K562 (cell line): ENCODE measurements around the gene ATAD3C. TPM values are rescaled to one million over a fixed set of nuclear protein-coding genes. Genes with fewer than 3 reads are reported as not detected.

Experiments
- ATAC-seq: fragments of 200-7000 bp; cut with Tn5 transposase; 3 replicates; pipeline ENCODE4 v1.9.1; 2020; ENCODE audit warnings: moderate library complexity
- BruUV-seq: library from RNA; stranded (reverse); fragments of 400-500 nt; replicated peaks from 2 replicates; lab custom pipeline; 2021; lab: Mats Ljungman, UMichigan
- CTCF ChIA-PET: fragments of 300-600 bp; formaldehyde crosslinking; extraction: SDS; loops from one replicate; lab custom pipeline; 2021; ENCODE audit warnings: low intra/inter-chr PET ratio; lab: Yijun Ruan, JAX
- POLR2A ChIA-PET: fragments of 300-600, 350-650 bp; sonication (Branson Sonifier 250); formaldehyde crosslinking; extraction: SDS; loops from one replicate; lab custom pipeline; 2021; ENCODE audit warnings: antibody characterized with exemption, inconsistent platforms; lab: Yijun Ruan, JAX
- DNase-seq, 4 experiments: peaks; one replicate each; pipeline versions ENCODE4 v3.0.0 to v3.0.0-alpha.2; 2011 to 2018; ENCODE audit warnings: low spot score in 3 of 4, mixed read lengths in 3 of 4; ENCODE audit errors: extremely low read depth in 1 of 4
- FAIRE-seq: peaks from 2 replicates; lab custom pipeline; 2011; peaks lifted over from hg19 to GRCh38; lab: Jason Lieb, UNC
- H2AFZ ChIP-seq: 2 replicates; pipeline ENCODE4 v1.6.0; 2011; ENCODE audit warnings: low read depth, low read length, control low read depth, inconsistent platforms
- H3K27ac ChIP-seq: fragments of 200-600 bp; 3 replicates; pipeline ENCODE4 v1.8.0; 2011; ENCODE audit warnings: low read depth, mild to moderate bottlenecking, control low read depth, inconsistent platforms, low read length, moderate library complexity, mixed read lengths; ENCODE audit errors: extremely low read depth
- H3K27me3 ChIP-seq, 2 experiments: fragments of 300-600 bp in 1 of 2; 2 replicates in 1 of 2; 3 replicates in 1 of 2; pipeline versions ENCODE4 v1.6.0 to v1.8.0; 2011; ENCODE audit warnings: inconsistent platforms in 2 of 2, low read length in 2 of 2, mild to moderate bottlenecking in 1 of 2, mixed read lengths in 1 of 2, moderate library complexity in 1 of 2; ENCODE audit not compliant: control insufficient read depth in 2 of 2, insufficient read depth in 2 of 2
- H3K36me3 ChIP-seq: fragments of 300-600 bp; 3 replicates; pipeline ENCODE4 v1.8.0; 2011; ENCODE audit warnings: mild to moderate bottlenecking, low read length, inconsistent platforms; ENCODE audit not compliant: control insufficient read depth, insufficient read depth
- H3K4me1 ChIP-seq, 2 experiments: fragments of 200-600 bp in 1 of 2; replicated peaks in 1 of 2; 2 replicates in 1 of 2; 3 replicates in 1 of 2; pipeline versions ENCODE4 v1.5.1 to v1.8.0; 2011; ENCODE audit warnings: inconsistent platforms in 2 of 2, low read length in 2 of 2, mild to moderate bottlenecking in 1 of 2, mixed read lengths in 1 of 2, moderate library complexity in 1 of 2; ENCODE audit not compliant: control insufficient read depth in 2 of 2, insufficient read depth in 2 of 2
- H3K4me2 ChIP-seq: 2 replicates; pipeline ENCODE4 v1.6.1; 2011; ENCODE audit warnings: low read length, control low read depth, inconsistent platforms, mixed read lengths; ENCODE audit not compliant: insufficient read depth
- H3K4me3 ChIP-seq: fragments of 200-600 bp; sonication (generic), shearing (Covaris generic); 2 replicates; pipeline ENCODE4 v1.5.1; 2016; ENCODE audit warnings: control low read depth, inconsistent platforms
- H3K79me2 ChIP-seq: fragments of 200-600 bp; 3 replicates; pipeline ENCODE4 v1.8.0; 2011; ENCODE audit warnings: low read length, inconsistent platforms; ENCODE audit not compliant: control insufficient read depth, insufficient read depth
- H3K9ac ChIP-seq, 2 experiments: 2 replicates each; pipeline versions ENCODE4 v1.6.0 to v1.6.1; 2011; ENCODE audit warnings: low read depth in 2 of 2, low read length in 2 of 2, control low read depth in 1 of 2, inconsistent platforms in 1 of 2, mild to moderate bottlenecking in 1 of 2, mixed read lengths in 1 of 2; ENCODE audit not compliant: insufficient read depth in 1 of 2
- H3K9me1 ChIP-seq: one replicate; pipeline ENCODE4 v1.6.0; 2011; ENCODE audit warnings: inconsistent platforms, mild to moderate bottlenecking, low read length, moderate library complexity; ENCODE audit not compliant: control insufficient read depth, insufficient read depth
- H3K9me3 ChIP-seq: replicated peaks from 2 replicates; pipeline ENCODE4 v1.5.1; 2011; ENCODE audit warnings: low read depth, low read length, inconsistent platforms; ENCODE audit not compliant: control insufficient read depth, insufficient read depth
- H4K20me1 ChIP-seq: replicated peaks from 2 replicates; pipeline ENCODE4 v1.6.1; 2011; ENCODE audit warnings: low read length, inconsistent platforms, mixed read lengths; ENCODE audit not compliant: control insufficient read depth, insufficient read depth
- CBX1 ChIP-seq: sonication (generic); IDR thresholded peaks from 2 replicates; pipeline ENCODE4 v1.6.1; 2016; ENCODE audit warnings: antibody characterized with exemption, low read depth, mild to moderate bottlenecking
- CTCF ChIP-seq, 3 experiments: IDR thresholded peaks in 2 of 3; conservative IDR thresholded peaks in 1 of 3; 2 replicates each; pipeline ENCODE4 v1.5.1; 2011 to 2012; ENCODE audit warnings: low read length in 3 of 3, mild to moderate bottlenecking in 3 of 3, control low read depth in 2 of 3, improper control_type of control experiment in 1 of 3, inconsistent platforms in 1 of 3, low read depth in 1 of 3, mixed read lengths in 1 of 3, moderate library complexity in 1 of 3; ENCODE audit not compliant: insufficient read depth in 2 of 3
- DLX4 ChIP-seq: fragments of 250-450 bp; sonication (Bioruptor Pico); IDR thresholded peaks from 2 replicates; pipeline ENCODE4 v1.6.1; 2021; ENCODE audit warnings: mild to moderate bottlenecking
- EGR1 ChIP-seq: fragments of 450-650 bp; conservative IDR thresholded peaks from 2 replicates; pipeline ENCODE4 v1.6.1; 2017; ENCODE audit warnings: mild to moderate bottlenecking
- HOMEZ ChIP-seq: fragments of 250-450 bp; sonication (Bioruptor Pico); IDR thresholded peaks from 2 replicates; pipeline ENCODE4 v1.4.0; 2020; ENCODE audit warnings: mild to moderate bottlenecking, moderate library complexity
- OTX1 ChIP-seq: fragments of 450-650 bp; formaldehyde crosslinking; IDR thresholded peaks from 2 replicates; pipeline ENCODE4 v1.4.0; 2022; ENCODE audit warnings: mild to moderate bottlenecking
- PHF21A ChIP-seq: fragments of 450-650 bp; IDR thresholded peaks from 2 replicates; pipeline ENCODE4 v1.6.1; 2017; ENCODE audit warnings: low read depth, borderline replicate concordance
- RBFOX2 ChIP-seq: fragments of 200-400 bp; formaldehyde crosslinking; IDR thresholded peaks from 2 replicates; pipeline ENCODE4 v1.6.1; 2017; ENCODE audit warnings: low read depth, mild to moderate bottlenecking, low read length, moderate library complexity
- SRSF7 ChIP-seq: fragments of 200-400 bp; formaldehyde crosslinking; optimal IDR thresholded peaks from 2 replicates; pipeline ENCODE3; 2017; ENCODE audit warnings: mild to moderate bottlenecking, low read depth, low read length
- THRB ChIP-seq: fragments of 450-650 bp; formaldehyde crosslinking; conservative IDR thresholded peaks from 2 replicates; pipeline ENCODE4 v1.4.0; 2022; ENCODE audit warnings: mild to moderate bottlenecking, missing genetic modification characterization
- TSHZ1 ChIP-seq: fragments of 250-450 bp; sonication (Bioruptor Pico); IDR thresholded peaks from 2 replicates; pipeline ENCODE4 v1.4.0; 2020; ENCODE audit warnings: mild to moderate bottlenecking, moderate library complexity
- ZNF140 ChIP-seq: fragments of 250-450 bp; sonication (Bioruptor Pico); IDR thresholded peaks from 2 replicates; pipeline ENCODE4 v1.8.0; 2021; ENCODE audit warnings: moderate library complexity, mild to moderate bottlenecking, inconsistent platforms
- ZNF316 ChIP-seq: fragments of 450-650 bp; IDR thresholded peaks from 2 replicates; pipeline ENCODE4 v1.6.1; 2016
- ZNF785 ChIP-seq: fragments of 250-450 bp; sonication (Bioruptor Pico); IDR thresholded peaks from 2 replicates; pipeline ENCODE4 v1.4.0; 2020; ENCODE audit warnings: mild to moderate bottlenecking
- WGBS: fragments of 100-300 bp; shearing (Covaris generic); methylation state at CpG from one replicate; pipeline ENCODE4 v1.1.6; 2016; ENCODE audit warnings: low coverage, mixed read lengths; ENCODE audit not compliant: insufficient coverage; ENCODE audit errors: missing lambda C conversion rate; 5-methylcytosine and 5-hydroxymethylcytosine counted together
- in situ Hi-C: fragments of 300-500 bp; cut with MboI; formaldehyde crosslinking; loops from 4 replicates; pipeline ENCODE4 v1.15.0; 2018; ENCODE audit warnings: inconsistent platforms, mixed read lengths
- intact Hi-C: fragments of 100-400 bp; cut with micrococcal nuclease; formaldehyde crosslinking; loops from 2 replicates; pipeline ENCODE4 v1.14.2; 2022
- polyA plus RNA-seq, 8 experiments: library from polyadenylated mRNA; depleted of rRNA in 4 of 8; stranded (reverse) in 5 of 8; unstranded in 3 of 8; fragments of >200 nt; fragmentation: Nextera tagmentation in 2 of 8; fragmentation: Illumina TruSeq in 1 of 8; extraction: Ambion mirVana in 2 of 8; extraction: Trizol in 1 of 8; gene quantifications; 2 replicates each; pipeline versions ENCODE4 v1.2.1 to v1.2.3, GENCODE V29; 2011 to 2014; ENCODE audit warnings: inconsistent platforms in 1 of 8, missing spikeins in 1 of 8
- total RNA-seq, 7 experiments: library from RNA; depleted of rRNA in 6 of 7; stranded (reverse); fragments of >200 nt in 6 of 7; fragmentation: Illumina TruSeq in 2 of 7; extraction: Trizol in 2 of 7; gene quantifications; 2 replicates each; pipeline versions ENCODE4 v1.2.1 to v1.2.3, GENCODE V29; 2011 to 2021; ENCODE audit warnings: low replicate concordance in 1 of 7

ATAD3C gene
- total and polyA plus RNA-seq, 9 of the 15 experiments (the other 6 are each of a cell fraction or from before 2014, with no cell fraction given) = 0.03 to 0.18 TPM; not detected in 7

- no peaks in the 10 kb centered on the region for H3K9me1 ChIP-seq
- H3K27me3 ChIP-seq = no peaks in the 10 kb centered on the region
- CTCF ChIA-PET = no interaction called here
- H3K4me1 ChIP-seq = peaks cover 31 to 93% of the 10 kb centered on the region in 2 experiments
- H3K4me2 ChIP-seq = no peak overlapping the region
- H4K20me1 ChIP-seq = no peaks in the 10 kb centered on the region
- no peaks in the 10 kb centered on the region for H3K36me3 ChIP-seq
- WGBS = 48% methylated on average over 11 of the region's 11 CpGs
- H3K79me2 ChIP-seq = no peaks in the 10 kb centered on the region; the same call in 2 of the 3 replicates
- no TSS peak for BruUV-seq
- H2AFZ ChIP-seq = no peak overlapping the region
- H3K9me3 ChIP-seq = no peaks in the 10 kb centered on the region
- POLR2A ChIA-PET = interaction anchor here (0.6 to 1.0 kb wide), 4 partner anchors 14 to 311 kb away, joined by 3 to 4 read pairs (median 3); no protein-coding TSS in a partner anchor
- in situ Hi-C loops = no loop called here
- ATAC-seq (no peak), FAIRE-seq (peak; percentile 26), DNase-seq (peak in 2 of 4 experiments; percentile 13 to 33)
- H3K27ac ChIP-seq = no peak overlapping the region
- H3K9ac ChIP-seq = peak overlapping the region in 1 of 2 experiments; percentile 24; a peak in 2 of 4 replicates
- intact Hi-C loops = no loop called here
- H3K4me3 ChIP-seq = no peak overlapping the region
- no peak for TF ChIP-seq EGR1
- peak in 1 of 3 experiments; percentile 12; a peak in 1 of 6 replicates for TF ChIP-seq CTCF (IDR thresholded peaks at IDR 0.05 in 2 of 3, conservative IDR thresholded peaks at IDR 0.05 in 1 of 3; ENCODE audit: insufficient read depth in 2 of 3, low read depth in 1 of 3, low read length in 3 of 3)
- TF ChIP-seq ZNF316 = no peak
- TF ChIP-seq PHF21A = no peak
- TF ChIP-seq ZNF785 (CRISPR knock-in tag) = no peak
- TF ChIP-seq ZNF140 = no peak
- TF ChIP-seq THRB = no peak
- TF ChIP-seq TSHZ1 (CRISPR knock-in tag) = no peak
- TF ChIP-seq SRSF7 = no peak
- TF ChIP-seq RBFOX2 = 0 out of 2 replicates have a peak, but pooled peaks have one; percentile 1
- TF ChIP-seq OTX1 (CRISPR knock-in tag) = no peak
- no peak for TF ChIP-seq DLX4
- TF ChIP-seq CBX1 = no peak
- TF ChIP-seq HOMEZ (CRISPR knock-in tag) = no peak
These were observed 11.5 kb upstream of the ATAD3C start for GRCh38 chr1:1437904-1438376.
